Lung (tissue), 12 donors: ENCODE data around the gene ALPK3. TPM values are rescaled to one million over a fixed set of nuclear protein-coding genes. Genes with fewer than 3 reads are reported as not detected.

Experiments
- ATAC-seq: fragments of 200-7000 bp; cut with Tn5 transposase; one replicate; pipeline ENCODE4 v1.9.1; 2020; ENCODE audit warnings: moderate number of reproducible peaks; ENCODE audit not compliant: insufficient read depth, low FRiP score
- DNase-seq, 3 donors: peaks; one replicate each; pipeline ENCODE4 v3.0.0-alpha.2; 2013 to 2017
- H3K27ac ChIP-seq, 2 donors: one replicate each; pipeline ENCODE4 v1.5.1; 2013; ENCODE audit warnings: mild to moderate bottlenecking in 2 of 2, moderate library complexity in 2 of 2, control low read depth in 1 of 2, inconsistent platforms in 1 of 2, low read depth in 1 of 2, low read length in 1 of 2
- H3K27me3 ChIP-seq, 3 donors: one replicate each; pipeline ENCODE4 v1.5.1; 2013; ENCODE audit warnings: low read length in 2 of 3; ENCODE audit not compliant: control insufficient read depth in 3 of 3, insufficient read depth in 3 of 3
- H3K36me3 ChIP-seq, 4 donors: one replicate each; pipeline ENCODE4 v1.5.1; 2013; ENCODE audit warnings: low read length in 4 of 4, mild to moderate bottlenecking in 1 of 4, moderate library complexity in 1 of 4; ENCODE audit not compliant: control insufficient read depth in 4 of 4, insufficient read depth in 4 of 4
- H3K4me1 ChIP-seq, 5 donors: one replicate each; pipeline ENCODE4 v1.5.1; 2013; ENCODE audit warnings: low read length in 5 of 5, mild to moderate bottlenecking in 2 of 5, moderate library complexity in 1 of 5; ENCODE audit not compliant: control insufficient read depth in 5 of 5, insufficient read depth in 5 of 5
- H3K4me3 ChIP-seq: one replicate; pipeline ENCODE4 v1.5.1; 2013; ENCODE audit warnings: mild to moderate bottlenecking, control low read depth, moderate library complexity
- H3K9ac ChIP-seq, 2 donors: one replicate each; pipeline ENCODE4 v1.5.1; 2013; ENCODE audit warnings: low read length in 2 of 2, control low read depth in 1 of 2; ENCODE audit not compliant: insufficient read depth in 1 of 2
- H3K9me3 ChIP-seq, 4 donors: one replicate each; pipeline ENCODE4 v1.5.1; 2013; ENCODE audit warnings: low read length in 3 of 4, mild to moderate bottlenecking in 1 of 4, moderate library complexity in 1 of 4; ENCODE audit not compliant: control insufficient read depth in 4 of 4, insufficient read depth in 3 of 4
- WGBS, 2 donors: extraction: QIAGEN DNeasy Blood & Tissue Kit; methylation state at CpG; one replicate each; pipeline ENCODE4 v1.1.7; 2013; 5-methylcytosine and 5-hydroxymethylcytosine counted together
- polyA plus RNA-seq, 2 donors: library from polyadenylated mRNA; stranded (reverse); fragments of 200-250 nt; gene quantifications; one replicate each; pipeline ENCODE4 v1.2.1, GENCODE V29; 2013
- total RNA-seq, 2 donors: library from RNA; depleted of rRNA in 1 of 2; stranded (reverse); fragments of >200 nt in 1 of 2; gene quantifications; one replicate each; pipeline ENCODE4 v1.2.1, GENCODE V29; 2014 to 2021
- TF ChIP-seq, protein P1 (sequence below): IDR thresholded peaks from 2 replicates; pipeline ENCODE4 v1.5.1; 2012; ENCODE audit warnings: mild to moderate bottlenecking; ENCODE audit errors: control extremely low read depth, extremely low read depth
- donor health status: control.
- donor health status: control.
- donor health status: Bipolar disorder and iron deficiency.
- donor health status: healthy.
- donor health status: DM: yes; HTN: yes; CAD: no.

Gene ALPK3
- total and polyA plus RNA-seq, 4 donors = 3.1 to 12.2 (median 6.2) TPM

DNA sequence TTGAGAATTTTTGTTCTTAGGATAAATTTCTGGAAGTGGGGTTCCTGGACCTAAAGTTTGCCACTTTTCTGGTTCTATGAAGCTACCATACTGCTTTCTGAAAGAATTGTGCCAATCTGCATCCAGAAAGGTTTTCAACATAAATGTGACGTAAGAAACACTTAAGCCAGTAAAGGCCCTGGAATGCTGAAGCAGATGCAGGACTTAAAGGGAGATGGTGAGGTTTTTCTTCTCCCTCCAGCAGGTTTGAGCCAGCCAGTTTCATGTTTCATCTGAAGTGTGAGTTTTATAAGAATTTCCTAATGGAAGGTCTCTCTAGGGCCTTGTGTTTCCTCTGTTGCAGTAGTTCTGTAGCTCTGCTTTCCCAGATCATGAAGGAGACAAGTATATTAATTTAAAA is 35.7 kb upstream of the ALPK3 start:
- peaks cover 0 to 4% (median 0%) of the 10 kb centered on the region in 5 donors for H3K4me1 ChIP-seq
- no peaks in the 10 kb centered on the region for H3K9me3 ChIP-seq
- ATAC-seq (no peak), DNase-seq (peak in 1 of 3 donors; percentile 14)
- no peaks in the 10 kb centered on the region for H3K27me3 ChIP-seq
- no peak overlapping the region for H3K4me3 ChIP-seq
- TF ChIP-seq, protein P1, sequence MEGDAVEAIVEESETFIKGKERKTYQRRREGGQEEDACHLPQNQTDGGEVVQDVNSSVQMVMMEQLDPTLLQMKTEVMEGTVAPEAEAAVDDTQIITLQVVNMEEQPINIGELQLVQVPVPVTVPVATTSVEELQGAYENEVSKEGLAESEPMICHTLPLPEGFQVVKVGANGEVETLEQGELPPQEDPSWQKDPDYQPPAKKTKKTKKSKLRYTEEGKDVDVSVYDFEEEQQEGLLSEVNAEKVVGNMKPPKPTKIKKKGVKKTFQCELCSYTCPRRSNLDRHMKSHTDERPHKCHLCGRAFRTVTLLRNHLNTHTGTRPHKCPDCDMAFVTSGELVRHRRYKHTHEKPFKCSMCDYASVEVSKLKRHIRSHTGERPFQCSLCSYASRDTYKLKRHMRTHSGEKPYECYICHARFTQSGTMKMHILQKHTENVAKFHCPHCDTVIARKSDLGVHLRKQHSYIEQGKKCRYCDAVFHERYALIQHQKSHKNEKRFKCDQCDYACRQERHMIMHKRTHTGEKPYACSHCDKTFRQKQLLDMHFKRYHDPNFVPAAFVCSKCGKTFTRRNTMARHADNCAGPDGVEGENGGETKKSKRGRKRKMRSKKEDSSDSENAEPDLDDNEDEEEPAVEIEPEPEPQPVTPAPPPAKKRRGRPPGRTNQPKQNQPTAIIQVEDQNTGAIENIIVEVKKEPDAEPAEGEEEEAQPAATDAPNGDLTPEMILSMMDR = no peak
- 91 to 98% methylated on average over 1 of the region's 1 CpG for WGBS, 2 donors
- H3K36me3 ChIP-seq = peaks cover 6 to 47% (median 26%) of the 10 kb centered on the region in 4 donors
- H3K27ac ChIP-seq = no peak overlapping the region
- H3K9ac ChIP-seq = no peak overlapping the region

DNA sequence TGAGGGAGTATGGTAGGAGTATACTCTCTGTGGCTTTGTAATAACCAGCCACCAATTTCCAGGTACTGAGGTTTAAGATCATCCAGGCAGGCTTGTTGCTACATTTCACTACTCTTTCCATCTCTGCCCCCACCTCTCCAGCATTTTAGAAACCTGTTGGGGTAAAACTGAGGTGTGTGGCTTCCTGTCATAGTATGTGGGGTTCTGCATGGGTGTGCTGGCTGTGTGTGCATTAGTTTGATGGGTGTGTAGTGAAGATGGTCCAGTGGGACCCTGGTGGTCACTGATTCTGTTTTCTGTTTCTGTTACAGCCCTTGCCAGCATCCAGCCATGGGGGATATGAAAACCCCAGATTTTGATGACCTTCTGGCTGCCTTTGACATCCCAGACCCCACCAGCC is 34.8 kb upstream of the ALPK3 start:
- H3K36me3 ChIP-seq = peaks cover 6 to 48% (median 26%) of the 10 kb centered on the region in 4 donors
- no peaks in the 10 kb centered on the region for H3K27me3 ChIP-seq
- no peaks in the 10 kb centered on the region for H3K9me3 ChIP-seq
- no peak overlapping the region for H3K9ac ChIP-seq
- DNase-seq (no peak), ATAC-seq (no peak)
- TF ChIP-seq, protein P1 = no peak
- H3K27ac ChIP-seq = no peak overlapping the region
- no peak overlapping the region for H3K4me3 ChIP-seq
- peaks cover 0 to 5% (median 0%) of the 10 kb centered on the region in 5 donors for H3K4me1 ChIP-seq

DNA sequence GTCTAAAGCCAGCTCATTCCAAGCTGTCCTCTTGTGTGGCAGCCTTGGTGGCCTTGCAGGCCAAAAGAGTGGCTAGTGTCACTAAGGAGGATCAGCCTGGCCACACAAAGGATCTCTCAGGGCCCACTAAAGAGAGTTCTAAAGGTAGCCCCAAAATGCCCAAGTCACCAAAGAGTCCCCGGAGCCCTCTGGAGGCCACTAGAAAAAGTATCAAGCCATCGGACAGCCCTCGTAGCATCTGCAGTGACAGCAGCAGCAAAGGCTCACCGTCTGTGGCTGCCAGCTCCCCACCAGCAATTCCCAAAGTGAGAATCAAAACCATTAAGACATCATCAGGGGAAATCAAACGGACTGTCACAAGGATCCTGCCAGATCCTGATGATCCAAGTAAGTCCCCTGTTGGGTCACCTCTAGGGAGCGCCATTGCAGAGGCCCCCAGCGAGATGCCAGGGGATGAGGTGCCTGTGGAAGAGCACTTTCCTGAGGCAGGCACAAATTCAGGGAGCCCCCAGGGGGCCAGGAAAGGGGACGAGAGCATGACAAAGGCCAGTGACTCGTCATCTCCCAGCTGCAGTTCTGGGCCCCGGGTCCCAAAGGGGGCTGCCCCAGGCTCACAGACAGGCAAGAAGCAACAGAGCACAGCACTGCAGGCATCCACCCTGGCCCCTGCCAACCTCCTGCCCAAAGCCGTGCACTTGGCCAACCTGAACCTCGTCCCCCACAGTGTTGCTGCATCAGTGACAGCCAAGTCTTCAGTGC is 33.5 kb upstream of the ALPK3 start:
- Histone ChIP-seq H3K9me3 (no peaks in the 10 kb centered on the region), H3K27me3 (no peaks in the 10 kb centered on the region), H3K27ac (no peak overlapping the region), H3K4me1 (peaks cover 0 to 5% (median 0%) of the 10 kb centered on the region in 5 donors), H3K9ac (no peak overlapping the region), H3K4me3 (no peak overlapping the region), H3K36me3 (peaks cover 6 to 44% (median 28%) of the 10 kb centered on the region in 4 donors)
- ATAC-seq (no peak), DNase-seq (no peak)
- TF ChIP-seq, protein P1 = no peak
- 89 to 90% methylated on average over 12 of the region's 12 CpGs for WGBS, 2 donors
